Measurements from ENCODE around the gene EPHA6. TPM values are rescaled to one million over a fixed set of nuclear protein-coding genes. Genes with fewer than 3 reads are reported as not detected.
"Not testable (repeated sequence)": the region's sequence is repeated elsewhere in the genome, so short reads cannot be mapped to it uniquely, and the experiment has no call there.

Gene EPHA6
- polyA plus RNA-seq, 3 donors, result 0.73 to 0.96 (median 0.74) TPM

DNA sequence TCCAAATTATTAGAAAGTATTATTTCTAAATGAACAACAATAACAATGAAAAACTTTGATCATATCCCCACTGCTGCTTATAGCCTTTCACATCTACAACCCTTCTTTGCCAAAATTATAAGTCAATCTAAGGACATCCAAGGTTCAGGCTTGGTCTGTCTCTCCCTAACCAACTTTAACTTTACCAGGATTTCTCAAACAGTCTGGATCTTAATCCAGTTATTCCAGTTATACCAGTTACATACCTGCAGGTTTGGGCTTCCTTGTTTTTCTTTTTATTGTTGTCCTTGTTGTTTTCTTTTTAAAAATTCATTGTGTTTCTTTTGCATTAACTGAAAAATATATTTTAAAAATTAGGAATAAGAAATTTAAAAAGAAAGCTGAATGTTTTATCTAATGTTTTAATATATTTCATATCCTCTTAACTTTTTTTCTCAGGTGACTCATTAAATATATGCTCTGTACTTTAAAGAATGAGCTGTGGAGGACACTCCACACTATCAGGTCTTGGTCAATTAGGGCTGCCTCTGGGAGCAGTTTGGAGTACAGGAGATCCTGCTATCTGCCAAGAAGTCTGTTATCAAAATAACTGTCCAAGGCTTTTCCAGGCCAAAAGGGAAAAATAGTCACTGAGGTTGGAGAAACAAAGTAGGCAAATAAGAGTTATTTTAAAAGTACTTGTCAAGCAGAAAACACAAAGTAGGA, 421.4 kb downstream of the EPHA6 start:
- no peak for DNase-seq (ENCODE audit: extremely low read depth in 1 of 11, low read depth in 9 of 11, low spot score in 4 of 11)

DNA sequence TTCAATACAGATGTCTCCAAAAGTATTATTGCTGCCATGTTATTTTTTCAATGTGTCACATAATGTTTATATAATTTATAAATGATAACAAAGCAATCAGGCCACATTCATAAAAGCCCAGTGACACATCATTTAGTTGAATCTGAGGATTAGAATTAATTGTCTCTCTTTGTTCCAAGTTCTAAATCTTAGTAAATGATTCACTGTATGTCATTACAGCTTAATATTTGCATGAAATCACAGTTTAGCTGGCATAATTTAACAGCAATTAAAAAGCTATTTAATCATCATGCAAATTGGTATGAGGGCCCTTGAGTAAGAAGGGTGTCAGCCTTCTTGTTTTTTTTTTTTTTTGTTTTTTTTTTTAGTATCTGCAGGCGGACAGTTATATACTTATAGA, 427.0 kb downstream of the EPHA6 start:
- no peak for DNase-seq (ENCODE audit: extremely low read depth in 1 of 11, low read depth in 9 of 11, low spot score in 4 of 11)

DNA sequence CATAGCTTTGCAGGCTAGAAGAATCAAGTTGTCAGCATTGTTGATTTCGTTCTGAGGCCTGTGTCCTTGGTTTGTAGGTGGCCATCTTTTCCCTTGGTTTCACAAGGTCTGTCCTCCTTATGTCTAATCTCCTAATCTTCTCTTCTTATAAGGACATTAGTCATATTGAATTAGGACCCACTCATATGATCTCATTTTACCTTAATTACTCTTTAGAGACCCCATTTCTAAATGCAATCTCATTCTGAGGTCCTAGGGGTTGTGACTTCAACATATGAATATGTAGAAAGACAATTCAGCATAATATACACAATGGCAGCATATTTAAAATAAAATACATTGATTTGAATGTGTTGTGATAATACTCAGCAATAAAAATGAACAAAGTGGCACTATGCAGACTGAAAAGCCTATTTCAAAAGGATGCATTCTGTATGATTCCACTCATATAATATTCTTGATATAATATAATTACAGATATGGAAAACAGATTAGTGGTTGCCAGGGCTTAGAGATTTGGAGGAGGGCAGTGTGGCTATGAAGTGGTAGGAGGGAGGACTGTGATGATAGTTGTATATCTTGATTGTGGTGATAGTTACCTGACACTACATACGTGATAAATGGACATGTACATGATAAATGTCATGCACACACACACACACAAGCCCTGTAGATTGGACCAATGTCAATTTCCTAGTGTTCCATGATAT, 431.0 kb downstream of the EPHA6 start:
- no peak for DNase-seq (ENCODE audit: extremely low read depth in 1 of 11, low read depth in 9 of 11, low spot score in 4 of 11)

DNA sequence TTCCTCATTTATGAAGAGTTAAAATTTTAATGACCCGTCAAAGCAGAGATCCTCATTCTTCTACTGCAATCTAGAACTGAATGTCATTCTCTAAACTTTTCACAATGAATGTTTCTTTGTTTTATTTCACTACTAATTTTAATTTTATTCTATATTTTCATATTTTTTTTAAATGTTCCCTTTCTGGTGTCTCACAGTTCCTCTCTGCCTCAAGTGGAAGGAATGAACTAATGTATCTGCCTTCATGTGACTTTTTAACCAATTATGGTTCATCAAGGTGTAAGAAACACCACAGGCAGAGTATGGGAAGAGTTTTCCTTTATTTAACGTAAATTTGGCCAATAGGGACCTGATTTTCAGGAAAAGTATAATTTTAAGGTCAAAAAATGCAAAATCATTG, 441.7 kb downstream of the EPHA6 start:
- DNase-seq (ENCODE audit: extremely low read depth in 1 of 11, low read depth in 9 of 11, low spot score in 4 of 11), result no peak

DNA sequence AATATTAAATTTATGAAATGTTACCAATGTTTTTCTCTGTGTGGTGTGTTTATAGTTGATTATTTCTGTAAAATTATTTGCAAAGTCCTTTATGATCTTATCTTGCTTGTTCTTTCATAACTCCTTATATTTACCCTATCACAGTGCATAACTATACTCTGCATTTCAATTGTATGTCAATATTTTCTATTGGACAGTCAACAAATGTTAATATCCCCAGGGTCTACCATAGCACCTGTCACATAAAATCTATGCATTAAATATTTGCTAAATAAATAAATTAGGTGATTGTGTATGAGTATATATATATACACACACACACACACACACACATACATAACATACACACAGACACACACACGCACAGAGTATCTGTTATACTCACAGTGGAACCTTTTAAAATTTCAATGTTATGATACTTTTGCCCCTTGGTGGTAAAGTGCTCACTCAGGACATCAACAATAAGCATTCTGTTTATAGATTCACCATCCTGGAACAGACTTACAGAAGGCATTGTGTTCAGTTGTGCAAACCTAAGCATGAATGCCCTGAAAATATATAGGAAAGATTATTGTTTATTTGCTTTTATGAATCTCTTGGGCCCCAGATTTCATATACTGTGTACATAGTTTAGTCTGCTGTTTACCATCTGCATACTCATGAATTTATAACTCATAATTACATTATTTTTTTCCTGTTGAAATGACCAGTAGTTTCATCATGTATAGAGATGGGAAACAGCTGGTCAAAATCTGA, 443.7 kb downstream of the EPHA6 start:
- no peak for DNase-seq (ENCODE audit: extremely low read depth in 1 of 11, low read depth in 9 of 11, low spot score in 4 of 11)

DNA sequence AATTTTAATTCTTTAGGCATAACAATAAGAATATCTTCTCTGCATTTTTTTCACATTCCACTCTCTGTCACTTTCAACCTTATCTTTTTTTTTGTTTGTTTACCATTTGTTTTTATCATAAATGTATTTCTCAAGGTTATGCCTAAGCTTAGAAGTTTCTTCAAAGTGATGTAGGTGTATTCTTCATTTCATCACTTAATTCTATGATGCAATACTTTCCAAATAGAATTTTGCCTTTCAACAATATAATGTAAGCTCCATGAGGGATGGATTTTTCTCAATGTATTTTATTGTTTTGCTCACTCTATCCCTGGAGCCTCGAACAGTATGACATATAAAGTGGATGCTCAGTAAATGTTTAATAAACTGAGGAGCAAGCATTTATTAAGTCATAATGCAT, 444.9 kb downstream of the EPHA6 start:
- no peak for DNase-seq (ENCODE audit: extremely low read depth in 1 of 11, low read depth in 9 of 11, low spot score in 4 of 11)

DNA sequence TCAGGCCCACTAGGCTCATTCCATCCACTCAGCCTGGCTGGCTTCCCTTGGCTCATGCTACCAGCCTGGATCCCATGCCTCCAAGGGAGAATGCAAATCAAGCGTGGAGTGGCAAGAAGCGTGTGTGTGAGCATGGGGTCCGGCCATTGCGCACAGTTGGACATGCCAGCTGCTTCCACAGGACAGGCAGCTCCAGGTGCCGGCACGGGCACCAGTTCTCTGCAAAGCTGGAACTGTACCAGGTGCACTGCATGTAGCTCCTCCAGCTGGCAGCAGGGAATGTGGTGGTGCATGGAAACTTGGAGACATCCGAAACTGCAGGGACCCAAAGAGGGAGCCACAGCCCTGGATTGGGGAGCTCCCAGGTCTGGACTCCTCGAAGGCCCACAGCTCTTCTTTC, 449.8 kb downstream of the EPHA6 start:
- no peak for DNase-seq (ENCODE audit: extremely low read depth in 1 of 11, low read depth in 9 of 11, low spot score in 4 of 11)

DNA sequence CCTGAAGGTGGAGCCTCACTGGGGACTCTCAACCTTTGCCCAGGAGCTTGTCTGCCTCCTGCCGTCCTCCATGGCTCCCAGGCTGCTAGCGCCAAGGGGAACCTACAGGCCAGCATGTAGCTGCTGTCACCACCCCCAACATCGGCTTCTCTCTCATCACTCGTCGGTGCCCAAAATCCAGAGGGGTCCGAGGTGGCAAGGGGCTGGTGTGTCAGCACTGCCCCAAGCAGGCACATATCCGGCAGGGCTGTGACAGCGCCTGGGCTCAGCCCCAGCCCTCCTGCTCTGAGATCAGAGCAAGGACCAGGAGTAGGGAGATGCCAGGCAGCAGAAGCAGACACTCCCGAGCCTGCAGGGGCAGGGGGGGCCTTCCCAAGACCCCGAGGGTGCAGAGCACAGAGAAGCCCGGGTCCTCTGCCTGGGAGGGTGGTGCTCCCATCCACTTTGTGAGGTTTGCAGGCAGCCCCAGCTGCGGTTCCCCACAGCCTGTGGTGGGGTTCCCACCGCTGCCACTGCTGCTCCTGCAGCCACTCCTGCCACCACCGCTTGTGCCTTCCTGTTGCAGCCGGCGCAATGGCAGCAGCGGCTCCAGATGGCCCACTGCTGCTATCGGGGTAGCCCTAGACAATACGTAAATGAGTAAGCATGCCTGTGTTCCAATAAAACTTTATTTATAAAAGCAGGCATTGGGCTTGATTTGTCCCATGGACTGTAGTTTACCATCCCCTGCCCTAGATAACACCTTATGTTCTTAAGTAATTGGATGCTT, 451.0 kb downstream of the EPHA6 start:
- DNase-seq (ENCODE audit: extremely low read depth in 1 of 11, low read depth in 9 of 11, low spot score in 4 of 11), result no peak

DNA sequence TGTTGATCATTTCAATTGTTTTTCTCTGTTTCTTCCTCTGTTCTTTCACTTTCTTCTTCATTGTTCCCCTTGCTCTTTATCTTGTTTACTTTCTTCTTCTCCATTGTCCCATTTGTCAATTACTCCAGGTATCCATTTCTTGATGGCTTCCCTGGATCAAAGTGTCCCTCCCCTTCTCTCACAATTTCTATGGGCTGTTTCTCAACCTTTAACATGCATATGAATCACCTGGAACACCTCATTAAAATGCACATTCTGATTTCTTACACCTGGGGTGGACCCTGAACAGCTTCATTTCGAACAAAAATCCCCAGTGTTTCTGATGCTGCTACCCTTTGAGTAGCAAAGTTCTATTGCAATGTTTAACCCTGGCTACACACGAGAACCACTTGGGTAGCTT, 454.8 kb downstream of the EPHA6 start:
- no peak for DNase-seq (ENCODE audit: extremely low read depth in 1 of 11, low read depth in 9 of 11, low spot score in 4 of 11)

DNA sequence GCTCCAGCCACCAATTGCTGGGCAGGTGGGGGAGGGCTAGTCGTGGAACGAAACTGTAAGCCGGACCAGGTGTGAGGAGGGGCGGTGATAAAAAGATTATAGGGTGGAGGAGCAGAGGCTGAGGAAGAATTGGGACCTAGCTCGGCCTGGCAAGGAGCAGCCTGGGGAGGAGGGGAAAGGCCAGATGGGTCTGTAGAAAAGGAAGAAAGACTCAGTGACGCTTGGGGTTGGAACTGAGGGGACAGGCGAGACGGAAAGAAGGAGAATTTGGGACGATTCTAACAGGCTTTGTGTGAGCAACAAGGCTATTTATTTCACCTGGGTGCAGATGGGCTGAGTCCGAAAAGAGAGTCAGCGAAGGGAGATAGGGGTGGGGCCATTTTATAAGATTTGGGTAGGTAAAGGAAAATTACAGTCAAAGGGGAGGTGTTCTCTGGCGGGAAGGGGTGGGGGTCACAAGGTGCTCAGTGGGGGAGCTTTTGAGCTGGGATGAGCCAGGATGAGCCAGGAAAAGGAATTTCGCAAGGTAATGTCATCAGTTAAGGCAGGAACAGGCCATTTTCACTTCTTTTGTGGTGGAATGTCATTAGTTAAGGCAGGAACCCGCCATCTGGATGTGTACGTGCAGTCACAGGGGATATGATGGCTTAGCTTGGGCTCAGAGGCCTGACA, 462.6 kb downstream of the EPHA6 start:
- not testable (repeated sequence) for DNase-seq (ENCODE audit: extremely low read depth in 1 of 11, low read depth in 9 of 11, low spot score in 4 of 11)

DNA sequence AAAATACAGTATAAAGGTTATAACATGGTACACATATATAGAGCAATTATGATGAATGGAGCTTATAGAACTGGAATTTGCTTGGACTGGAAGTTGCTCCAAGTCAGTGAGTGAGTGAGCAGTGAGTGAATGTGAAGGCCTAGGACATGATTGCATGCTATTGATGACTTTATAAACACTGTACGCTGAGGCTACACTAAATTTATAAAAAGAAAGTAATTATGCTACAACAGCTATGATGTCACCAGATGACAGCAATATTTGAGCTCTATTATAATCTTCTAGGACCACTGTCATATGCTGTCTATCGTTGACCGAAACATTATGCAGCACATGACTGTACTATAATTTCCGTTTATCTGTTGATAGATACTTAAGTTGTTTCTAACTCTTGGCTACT, 463.3 kb downstream of the EPHA6 start:
- DNase-seq (ENCODE audit: extremely low read depth in 1 of 11, low read depth in 9 of 11, low spot score in 4 of 11), result no peak

DNA sequence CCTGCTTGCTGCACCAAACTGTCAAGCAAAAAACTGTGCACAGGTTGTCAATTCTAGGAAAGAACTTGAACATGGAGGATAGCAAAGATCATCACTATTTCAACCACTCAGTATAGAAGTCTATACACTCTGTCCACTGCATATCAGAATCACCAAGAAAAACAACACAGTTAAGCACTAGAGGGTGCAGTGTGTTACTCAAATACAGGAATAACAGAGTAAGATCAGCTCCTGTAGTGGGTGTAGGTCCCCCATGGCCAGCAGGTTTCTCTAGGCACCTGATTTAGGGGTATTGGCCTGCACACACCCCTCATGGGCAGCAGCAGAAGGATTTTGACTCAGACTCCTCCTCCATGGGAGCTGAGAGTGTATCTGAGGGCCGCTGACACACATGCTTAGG, 464.1 kb downstream of the EPHA6 start:
- no peak for DNase-seq (ENCODE audit: extremely low read depth in 1 of 11, low read depth in 9 of 11, low spot score in 4 of 11)

DNA sequence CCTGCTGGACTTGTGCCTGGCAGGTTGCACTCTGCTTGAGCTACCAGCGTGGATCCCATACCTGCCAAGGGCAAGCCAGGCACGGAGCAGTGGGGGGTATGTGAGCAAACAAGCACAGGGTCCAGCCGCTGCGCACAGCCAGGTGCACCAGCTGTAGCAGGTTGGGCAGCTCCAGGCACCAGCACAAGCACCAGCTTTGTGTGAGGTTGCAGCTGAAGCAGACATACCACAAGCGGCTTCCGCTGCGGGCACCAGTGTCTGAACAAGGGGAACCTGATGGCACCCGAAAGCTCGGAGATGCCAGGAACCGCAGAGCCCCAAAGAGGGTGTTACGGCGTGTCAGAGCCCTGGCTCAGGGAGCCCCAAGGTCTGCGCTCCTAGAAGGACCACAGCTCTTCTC, 477.5 kb downstream of the EPHA6 start:
- DNase-seq (ENCODE audit: extremely low read depth in 1 of 11, low read depth in 9 of 11, low spot score in 4 of 11), result no peak

DNA sequence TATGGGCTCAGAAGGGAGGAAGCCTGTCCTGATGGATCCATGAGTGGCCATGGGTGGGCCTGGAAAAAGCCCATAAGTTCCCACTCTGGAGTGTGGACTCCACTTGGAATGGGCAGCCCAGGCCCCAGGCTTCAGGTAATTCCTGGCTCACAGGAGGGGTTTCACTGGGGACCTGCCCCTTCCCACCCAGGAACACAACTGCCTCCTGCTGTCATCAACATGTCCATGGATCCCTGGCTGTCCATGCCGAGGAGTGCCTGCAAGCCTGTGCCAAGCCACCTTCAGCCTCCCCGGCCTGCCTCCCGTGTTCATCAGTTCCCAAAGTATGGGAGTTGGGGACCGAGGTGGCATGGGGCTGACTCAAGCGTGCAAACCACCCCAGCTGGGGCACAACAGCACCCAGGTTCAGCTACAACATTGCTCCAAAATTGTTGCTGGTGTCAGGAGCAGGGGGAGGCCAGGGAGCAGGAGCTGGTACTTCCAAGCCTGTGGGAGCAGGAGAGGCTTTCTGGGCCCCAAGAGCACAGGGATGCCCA, 479.3 kb downstream of the EPHA6 start:
- no peak for DNase-seq (ENCODE audit: extremely low read depth in 1 of 11, low read depth in 9 of 11, low spot score in 4 of 11)

DNA sequence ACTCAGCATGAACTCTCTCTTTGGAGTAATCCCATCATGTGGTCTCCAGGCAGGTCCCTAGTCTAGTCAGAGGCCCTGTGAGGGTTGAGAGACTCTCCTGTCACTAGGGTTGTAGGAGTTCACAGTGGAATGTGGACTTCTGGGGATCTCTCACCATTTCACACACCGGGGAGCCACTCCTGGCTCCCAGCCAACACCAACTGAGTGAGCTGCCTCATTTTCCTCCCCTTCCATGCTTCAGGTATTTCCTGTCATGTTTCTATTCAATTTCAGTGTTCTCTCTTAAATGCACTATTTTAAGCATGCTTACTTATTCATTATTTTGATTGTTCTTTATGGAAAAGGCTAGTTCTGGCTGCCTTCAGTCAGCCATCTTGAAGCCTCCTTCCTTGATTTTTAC, 482.6 kb downstream of the EPHA6 start:
- DNase-seq (ENCODE audit: extremely low read depth in 1 of 11, low read depth in 9 of 11, low spot score in 4 of 11), result no peak

DNA sequence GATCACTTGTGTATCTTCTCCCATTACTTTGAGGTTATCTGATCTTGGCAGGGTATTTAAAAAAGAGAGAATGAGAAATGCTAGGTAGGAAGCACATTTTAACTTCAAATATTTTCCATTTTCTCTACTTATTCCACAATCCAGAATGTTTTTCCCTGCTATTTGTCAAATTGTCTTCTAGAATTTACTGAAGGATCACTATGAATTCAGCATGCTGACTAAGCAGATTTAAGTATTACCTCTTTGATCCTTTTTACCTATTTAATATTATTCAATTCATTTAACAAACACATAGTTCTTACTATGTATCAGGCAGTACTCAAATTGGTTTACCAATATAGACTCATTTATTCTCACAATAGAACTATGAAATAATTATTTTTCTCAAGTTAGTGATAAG, 486.7 kb downstream of the EPHA6 start:
- DNase-seq (ENCODE audit: extremely low read depth in 1 of 11, low read depth in 9 of 11, low spot score in 4 of 11), result no peak

DNA sequence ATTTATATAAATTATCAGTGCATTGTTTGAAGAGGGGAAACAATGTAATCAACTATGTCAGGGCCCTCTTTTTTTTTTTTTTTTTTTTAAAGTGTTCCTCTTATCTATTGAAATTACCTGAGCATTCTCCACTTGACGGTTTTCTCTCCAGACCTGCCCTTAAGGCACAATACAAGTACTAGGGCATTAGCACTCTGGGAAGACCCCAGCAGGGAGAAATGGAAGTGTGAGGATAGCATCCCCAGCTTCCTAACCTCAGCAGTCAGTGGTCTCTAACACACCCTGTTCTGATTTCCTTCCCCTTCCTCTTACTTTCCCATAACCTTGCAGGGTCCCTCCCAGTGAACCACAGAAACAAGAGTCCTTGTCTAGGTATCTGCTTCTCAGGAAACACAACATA, 491.8 kb downstream of the EPHA6 start:
- no peak for DNase-seq (ENCODE audit: extremely low read depth in 1 of 11, low read depth in 9 of 11, low spot score in 4 of 11)

DNA sequence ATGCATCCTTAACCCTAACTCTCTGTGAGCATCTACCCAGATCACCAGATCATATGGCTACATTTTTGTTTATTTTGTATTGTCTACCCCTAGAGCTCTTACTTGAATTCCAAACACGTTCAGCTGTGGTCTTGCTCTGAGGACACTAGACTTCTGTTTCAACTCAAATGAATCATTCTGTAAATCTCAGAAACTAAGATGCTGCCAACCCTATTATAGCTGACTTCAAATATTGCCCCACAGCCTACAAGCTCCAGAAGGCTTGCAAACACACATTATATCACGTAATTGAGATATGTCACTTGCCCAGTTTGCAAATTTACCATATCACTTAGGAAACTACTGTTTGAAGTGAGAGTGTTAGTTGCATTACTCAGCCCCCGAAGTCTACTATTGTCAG, 524.0 kb downstream of the EPHA6 start:
- DNase-seq (ENCODE audit: extremely low read depth in 1 of 11, low read depth in 9 of 11, low spot score in 4 of 11), result no peak

DNA sequence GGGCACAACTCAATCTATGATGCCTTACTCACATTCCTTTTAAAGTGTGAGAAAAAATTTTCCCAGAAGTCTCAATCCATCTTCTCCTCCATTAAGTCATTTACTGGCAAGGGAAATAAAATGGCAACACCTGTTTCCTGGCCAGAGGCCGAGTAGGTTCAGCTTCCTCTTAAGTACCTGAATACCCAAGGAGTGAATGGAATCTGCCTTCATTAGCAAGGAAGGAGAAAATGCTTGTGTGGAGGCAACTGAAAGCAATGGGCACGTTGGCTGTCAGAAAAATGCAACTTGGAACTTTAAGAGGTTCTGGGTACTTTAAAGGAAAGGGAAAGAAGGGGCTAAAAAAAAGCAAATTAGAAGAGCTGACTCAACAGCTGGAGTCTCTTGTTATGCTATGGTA, 526.5 kb downstream of the EPHA6 start:
- DNase-seq (ENCODE audit: extremely low read depth in 1 of 11, low read depth in 9 of 11, low spot score in 4 of 11), result no peak

Measured in renal cortex interstitium (tissue), 11 donors.